Measurements from ENCODE around the gene POU2AF2.
"Not testable (repeated sequence)": the region's sequence is repeated elsewhere in the genome, so short reads cannot be mapped to it uniquely, and the experiment has no call there.

Gene POU2AF2

GRCh38 chr11:111265421-111265820 is 19.9 kb downstream of the POU2AF2 start:
- no peak overlapping the region for H3K4me3 ChIP-seq (replicated peaks; ENCODE audit: insufficient read depth, low read length)
- no peak for TF ChIP-seq CTCF (IDR thresholded peaks at IDR 0.05; ENCODE audit: insufficient read depth, low read length)
- TF ChIP-seq GABPA (IDR thresholded peaks at IDR 0.05; ENCODE audit: low read depth), result no peak
- TF ChIP-seq, protein P1, sequence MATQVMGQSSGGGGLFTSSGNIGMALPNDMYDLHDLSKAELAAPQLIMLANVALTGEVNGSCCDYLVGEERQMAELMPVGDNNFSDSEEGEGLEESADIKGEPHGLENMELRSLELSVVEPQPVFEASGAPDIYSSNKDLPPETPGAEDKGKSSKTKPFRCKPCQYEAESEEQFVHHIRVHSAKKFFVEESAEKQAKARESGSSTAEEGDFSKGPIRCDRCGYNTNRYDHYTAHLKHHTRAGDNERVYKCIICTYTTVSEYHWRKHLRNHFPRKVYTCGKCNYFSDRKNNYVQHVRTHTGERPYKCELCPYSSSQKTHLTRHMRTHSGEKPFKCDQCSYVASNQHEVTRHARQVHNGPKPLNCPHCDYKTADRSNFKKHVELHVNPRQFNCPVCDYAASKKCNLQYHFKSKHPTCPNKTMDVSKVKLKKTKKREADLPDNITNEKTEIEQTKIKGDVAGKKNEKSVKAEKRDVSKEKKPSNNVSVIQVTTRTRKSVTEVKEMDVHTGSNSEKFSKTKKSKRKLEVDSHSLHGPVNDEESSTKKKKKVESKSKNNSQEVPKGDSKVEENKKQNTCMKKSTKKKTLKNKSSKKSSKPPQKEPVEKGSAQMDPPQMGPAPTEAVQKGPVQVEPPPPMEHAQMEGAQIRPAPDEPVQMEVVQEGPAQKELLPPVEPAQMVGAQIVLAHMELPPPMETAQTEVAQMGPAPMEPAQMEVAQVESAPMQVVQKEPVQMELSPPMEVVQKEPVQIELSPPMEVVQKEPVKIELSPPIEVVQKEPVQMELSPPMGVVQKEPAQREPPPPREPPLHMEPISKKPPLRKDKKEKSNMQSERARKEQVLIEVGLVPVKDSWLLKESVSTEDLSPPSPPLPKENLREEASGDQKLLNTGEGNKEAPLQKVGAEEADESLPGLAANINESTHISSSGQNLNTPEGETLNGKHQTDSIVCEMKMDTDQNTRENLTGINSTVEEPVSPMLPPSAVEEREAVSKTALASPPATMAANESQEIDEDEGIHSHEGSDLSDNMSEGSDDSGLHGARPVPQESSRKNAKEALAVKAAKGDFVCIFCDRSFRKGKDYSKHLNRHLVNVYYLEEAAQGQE (IDR thresholded peaks at IDR 0.05; ENCODE audit: insufficient replicate concordance, low read depth), result no peak
- no peak for TF ChIP-seq POLR2AphosphoS5 (IDR thresholded peaks at IDR 0.05; ENCODE audit: low read depth)
- no peak for TF ChIP-seq SPI1 (IDR thresholded peaks at IDR 0.05; ENCODE audit: borderline replicate concordance, low read depth)
- no peak overlapping the region for H3K27ac ChIP-seq (replicated peaks)
- peaks cover 2% of the 10 kb centered on the region for H3K27me3 ChIP-seq (ENCODE audit: insufficient read depth, poor library complexity, severe bottlenecking)
- DNase-seq (ENCODE audit: low read depth in 1 of 2, low spot score in 1 of 2), result no peak

DNA sequence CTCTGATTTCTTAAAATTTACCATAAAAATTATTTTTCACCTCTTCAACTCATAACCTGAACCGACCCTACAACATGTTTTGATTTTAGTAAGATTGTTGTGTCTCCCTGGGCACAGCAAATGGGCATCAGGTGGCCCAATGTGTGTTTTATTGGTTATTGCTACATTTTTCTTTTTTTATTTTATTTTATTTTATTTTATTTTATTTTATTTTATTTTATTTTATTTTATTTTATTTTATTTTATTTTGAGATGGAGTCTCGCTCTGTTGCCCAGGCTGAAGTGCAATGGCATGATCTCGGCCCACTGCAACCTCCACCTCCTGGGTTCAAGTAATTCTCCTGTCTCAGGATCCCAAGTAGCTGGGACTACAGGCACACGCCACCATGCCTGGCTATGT is 22.8 kb downstream of the POU2AF2 start:
- not testable (repeated sequence) for H3K27me3 ChIP-seq (ENCODE audit: insufficient read depth, poor library complexity, severe bottlenecking); H3K27ac ChIP-seq (replicated peaks); DNase-seq (ENCODE audit: low read depth in 1 of 2, low spot score in 1 of 2); H3K4me3 ChIP-seq (replicated peaks; ENCODE audit: insufficient read depth, low read length)

DNA sequence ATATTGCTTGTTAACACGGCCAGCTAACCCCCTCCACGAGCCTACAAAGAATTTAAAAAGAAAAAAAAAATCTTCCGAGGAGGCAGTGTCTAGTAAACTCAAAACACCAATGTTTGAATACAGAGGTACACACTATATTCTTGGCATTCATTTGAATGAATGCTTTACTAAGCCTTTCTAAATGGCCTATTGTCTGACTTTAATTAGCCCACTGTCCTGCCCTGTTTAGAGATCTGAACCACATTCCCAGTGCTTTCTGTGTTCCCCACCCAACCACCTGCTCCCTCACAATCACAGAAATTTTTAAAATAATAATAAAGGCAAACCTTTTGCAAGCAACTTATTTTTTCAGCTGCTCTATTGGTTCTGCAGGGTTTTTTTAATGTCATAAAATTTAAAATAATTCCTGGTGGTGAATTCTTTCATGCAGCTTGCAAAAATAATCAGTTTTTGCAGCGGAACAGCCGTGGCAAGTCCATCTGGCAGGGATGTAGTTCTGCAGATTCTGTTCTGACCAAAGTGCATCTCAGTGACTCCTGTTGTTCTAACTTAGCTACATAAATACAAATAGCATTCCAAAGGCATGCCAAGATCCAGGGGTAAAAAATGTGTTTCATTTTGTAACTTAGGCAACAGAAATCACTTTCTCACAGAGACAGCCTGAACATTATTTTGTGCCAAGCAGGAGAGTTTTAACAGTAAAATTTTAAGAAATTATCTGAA is 23.8 kb downstream of the POU2AF2 start:
- H3K27me3 ChIP-seq (ENCODE audit: insufficient read depth, poor library complexity, severe bottlenecking), result no peaks in the 10 kb centered on the region
- no peak overlapping the region for H3K4me3 ChIP-seq (replicated peaks; ENCODE audit: insufficient read depth, low read length)
- H3K27ac ChIP-seq (replicated peaks), result no peak overlapping the region
- no peak for DNase-seq (ENCODE audit: low read depth in 1 of 2, low spot score in 1 of 2)
- TF ChIP-seq POLR2AphosphoS5 (IDR thresholded peaks at IDR 0.05; ENCODE audit: low read depth), result no peak
- no peak for TF ChIP-seq GABPA (IDR thresholded peaks at IDR 0.05; ENCODE audit: low read depth)
- no peak for TF ChIP-seq CTCF (IDR thresholded peaks at IDR 0.05; ENCODE audit: insufficient read depth, low read length)
- TF ChIP-seq, protein P1 (IDR thresholded peaks at IDR 0.05; ENCODE audit: insufficient replicate concordance, low read depth), result no peak
- no peak for TF ChIP-seq SPI1 (IDR thresholded peaks at IDR 0.05; ENCODE audit: borderline replicate concordance, low read depth)

GRCh38 chr11:111272420-111272819 is 26.9 kb downstream of the POU2AF2 start:
- DNase-seq (ENCODE audit: low read depth in 1 of 2, low spot score in 1 of 2), result no peak
- TF ChIP-seq CTCF (IDR thresholded peaks at IDR 0.05; ENCODE audit: insufficient read depth, low read length), result no peak
- no peak for TF ChIP-seq GABPA (IDR thresholded peaks at IDR 0.05; ENCODE audit: low read depth)
- TF ChIP-seq, protein P1 (IDR thresholded peaks at IDR 0.05; ENCODE audit: insufficient replicate concordance, low read depth), result no peak
- TF ChIP-seq SPI1 (IDR thresholded peaks at IDR 0.05; ENCODE audit: borderline replicate concordance, low read depth), result no peak
- TF ChIP-seq POLR2AphosphoS5 (IDR thresholded peaks at IDR 0.05; ENCODE audit: low read depth), result no peak
- H3K27me3 ChIP-seq (ENCODE audit: insufficient read depth, poor library complexity, severe bottlenecking), result no peaks in the 10 kb centered on the region
- no peak overlapping the region for H3K4me3 ChIP-seq (replicated peaks; ENCODE audit: insufficient read depth, low read length)
- no peak overlapping the region for H3K27ac ChIP-seq (replicated peaks)

Measured in HL-60 (cell line).